HUES6 (cell line): Measurements from ENCODE around the gene KIFC1.
A peak's percentile ranks its signal among the peaks of the same experiment; 100 is the strongest.

Experiments used
- H3K27ac ChIP-seq: 2 replicates; pipeline ENCODE4 v1.7.0; 2013; ENCODE audit warnings: low read depth, mild to moderate bottlenecking, low read length, inconsistent platforms
- H3K27me3 ChIP-seq: 2 replicates; pipeline ENCODE4 v1.6.1; 2013; ENCODE audit warnings: low read length; ENCODE audit not compliant: control insufficient read depth, insufficient read depth
- H3K36me3 ChIP-seq: 2 replicates; pipeline ENCODE4 v1.6.1; 2013; ENCODE audit warnings: low read length; ENCODE audit not compliant: control insufficient read depth, insufficient read depth
- H3K4me1 ChIP-seq: 2 replicates; pipeline ENCODE4 v1.6.1; 2013; ENCODE audit warnings: low read length; ENCODE audit not compliant: control insufficient read depth, insufficient read depth
- H3K4me3 ChIP-seq: 2 replicates; pipeline ENCODE4 v1.5.1; 2013; ENCODE audit warnings: low read depth, low read length
- H3K9ac ChIP-seq: one replicate; pipeline ENCODE4 v1.6.1; 2013; ENCODE audit warnings: mild to moderate bottlenecking, low read length
- H3K9me3 ChIP-seq: 2 replicates; pipeline ENCODE4 v1.6.1; 2013; ENCODE audit warnings: low read depth, low read length; ENCODE audit not compliant: control insufficient read depth, insufficient read depth

KIFC1 gene

GRCh38 chr6:33413241-33414120 lies 21.9 kb downstream of the KIFC1 start:
- Histone ChIP-seq H3K4me1 (peaks cover 14% of the 10 kb centered on the region), H3K4me3 (no peak overlapping the region), H3K9ac (no peak overlapping the region), H3K9me3 (no peaks in the 10 kb centered on the region), H3K27me3 (no peaks in the 10 kb centered on the region), H3K36me3 (peaks cover 46% of the 10 kb centered on the region), H3K27ac (no peak overlapping the region)

- peaks cover 24% of the 10 kb centered on the region for H3K4me1 ChIP-seq
- H3K9me3 ChIP-seq, result no peaks in the 10 kb centered on the region
- H3K9ac ChIP-seq, result no peak overlapping the region
- peaks cover 46% of the 10 kb centered on the region for H3K36me3 ChIP-seq
- H3K4me3 ChIP-seq, result no peak overlapping the region
- H3K27ac ChIP-seq, result no peak overlapping the region
- H3K27me3 ChIP-seq, result no peaks in the 10 kb centered on the region
Measured at GRCh38 chr6:33414592-33415271, 23.1 kb downstream of the KIFC1 start.

- Histone ChIP-seq H3K9me3 (no peaks in the 10 kb centered on the region), H3K9ac (no peak overlapping the region), H3K4me3 (peak overlapping the region; percentile 90; the same call in 1 of the 2 replicates), H3K27ac (no peak overlapping the region), H3K36me3 (peaks cover 46% of the 10 kb centered on the region), H3K4me1 (peaks cover 24% of the 10 kb centered on the region), H3K27me3 (no peaks in the 10 kb centered on the region)
Measured at GRCh38 chr6:33415831-33416230, 24.2 kb downstream of the KIFC1 start.

GRCh38 chr6:33416386-33417127 lies 24.9 kb downstream of the KIFC1 start:
- Histone ChIP-seq H3K4me3 (peak overlapping the region; percentile 90), H3K27me3 (no peaks in the 10 kb centered on the region), H3K9ac (peak overlapping the region; percentile 91), H3K36me3 (peaks cover 46% of the 10 kb centered on the region), H3K27ac (no peak overlapping the region; the same call in 1 of the 2 replicates), H3K4me1 (peaks cover 29% of the 10 kb centered on the region), H3K9me3 (no peaks in the 10 kb centered on the region)

- H3K4me1 ChIP-seq, result peaks cover 29% of the 10 kb centered on the region
- no peaks in the 10 kb centered on the region for H3K9me3 ChIP-seq
- H3K27ac ChIP-seq, result peak overlapping the region; percentile 64
- peaks cover 43% of the 10 kb centered on the region for H3K36me3 ChIP-seq
- H3K4me3 ChIP-seq, result peak overlapping the region; percentile 90
- H3K9ac ChIP-seq, result peak overlapping the region; percentile 91
- H3K27me3 ChIP-seq, result no peaks in the 10 kb centered on the region
Measured at GRCh38 chr6:33417128-33417902, 25.7 kb downstream of the KIFC1 start.

- Histone ChIP-seq H3K9ac (peak within 1 kb of the TSS; percentile 91), H3K36me3 (peaks cover 39% of the 10 kb centered on the region), H3K27ac (peak within 1 kb of the TSS; percentile 77), H3K9me3 (no peaks in the 10 kb centered on the region), H3K4me1 (peaks cover 29% of the 10 kb centered on the region), H3K27me3 (no peaks in the 10 kb centered on the region), H3K4me3 (peak within 1 kb of the TSS; percentile 90)
Measured at GRCh38 chr6:33417903-33418689, 26.5 kb downstream of the KIFC1 start, which contains the start of gene CUTA. Gene CUTA, minus strand, starts transcription at chr6:33418107. Its CDS starts 107 bp downstream, at chr6:33418000.

GRCh38 chr6:33418690-33419291 lies 27.2 kb downstream of the KIFC1 start:
- peaks cover 38% of the 10 kb centered on the region for H3K36me3 ChIP-seq
- H3K27ac ChIP-seq, result peak overlapping the region; percentile 77
- no peaks in the 10 kb centered on the region for H3K9me3 ChIP-seq
- H3K9ac ChIP-seq, result peak overlapping the region; percentile 81
- H3K4me3 ChIP-seq, result peak overlapping the region; percentile 90
- no peaks in the 10 kb centered on the region for H3K27me3 ChIP-seq
- peaks cover 29% of the 10 kb centered on the region for H3K4me1 ChIP-seq

- H3K27ac ChIP-seq, result peak within 1 kb of the TSS; percentile 77; the same call in 1 of the 2 replicates
- H3K36me3 ChIP-seq, result peaks cover 40% of the 10 kb centered on the region
- peak within 1 kb of the TSS; percentile 90 for H3K4me3 ChIP-seq
- no peaks in the 10 kb centered on the region for H3K9me3 ChIP-seq
- H3K4me1 ChIP-seq, result peaks cover 34% of the 10 kb centered on the region
- peak within 1 kb of the TSS; percentile 64 for H3K9ac ChIP-seq
- no peaks in the 10 kb centered on the region for H3K27me3 ChIP-seq
Measured at GRCh38 chr6:33419580-33420490, 28.2 kb downstream of the KIFC1 start, which contains the start of gene SYNGAP1. Gene SYNGAP1, plus strand, starts transcription at chr6:33420065. Its CDS starts 200 bp downstream, at chr6:33420265.
